ENCODE measurements around the gene NR3C1.

NR3C1 gene

DNA sequence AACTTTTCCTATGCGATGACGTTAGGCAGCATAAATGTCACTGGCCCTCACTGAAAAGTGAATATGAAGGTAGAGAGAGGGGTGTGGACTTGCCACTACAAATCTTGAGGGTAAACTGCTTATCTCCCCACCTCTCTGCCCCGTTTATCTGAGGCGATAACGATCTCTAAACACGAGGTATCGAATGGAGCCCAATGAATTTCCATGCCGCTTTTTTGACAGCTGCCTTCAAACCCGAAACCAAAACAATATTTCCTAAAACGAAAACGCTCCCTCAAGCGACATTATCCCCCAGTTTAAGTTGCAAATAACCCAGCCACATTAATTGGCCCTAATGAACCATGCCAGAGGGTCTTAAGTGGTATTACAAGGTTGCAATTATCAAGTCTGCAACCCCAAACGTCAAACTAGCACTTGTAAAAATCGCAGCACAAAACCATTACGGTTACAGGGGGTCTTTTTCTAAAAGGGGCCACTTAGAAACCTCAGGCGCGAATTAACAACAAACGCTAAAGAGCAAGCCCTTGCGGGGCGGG, 1.4 kb downstream of the NR3C1 start:
- no peak for TF ChIP-seq EZH2phosphoT487 (conservative IDR thresholded peaks at IDR 0.05; ENCODE audit: low read length)
- TF ChIP-seq, protein P1, sequence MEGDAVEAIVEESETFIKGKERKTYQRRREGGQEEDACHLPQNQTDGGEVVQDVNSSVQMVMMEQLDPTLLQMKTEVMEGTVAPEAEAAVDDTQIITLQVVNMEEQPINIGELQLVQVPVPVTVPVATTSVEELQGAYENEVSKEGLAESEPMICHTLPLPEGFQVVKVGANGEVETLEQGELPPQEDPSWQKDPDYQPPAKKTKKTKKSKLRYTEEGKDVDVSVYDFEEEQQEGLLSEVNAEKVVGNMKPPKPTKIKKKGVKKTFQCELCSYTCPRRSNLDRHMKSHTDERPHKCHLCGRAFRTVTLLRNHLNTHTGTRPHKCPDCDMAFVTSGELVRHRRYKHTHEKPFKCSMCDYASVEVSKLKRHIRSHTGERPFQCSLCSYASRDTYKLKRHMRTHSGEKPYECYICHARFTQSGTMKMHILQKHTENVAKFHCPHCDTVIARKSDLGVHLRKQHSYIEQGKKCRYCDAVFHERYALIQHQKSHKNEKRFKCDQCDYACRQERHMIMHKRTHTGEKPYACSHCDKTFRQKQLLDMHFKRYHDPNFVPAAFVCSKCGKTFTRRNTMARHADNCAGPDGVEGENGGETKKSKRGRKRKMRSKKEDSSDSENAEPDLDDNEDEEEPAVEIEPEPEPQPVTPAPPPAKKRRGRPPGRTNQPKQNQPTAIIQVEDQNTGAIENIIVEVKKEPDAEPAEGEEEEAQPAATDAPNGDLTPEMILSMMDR (IDR thresholded peaks at IDR 0.05; ENCODE audit: insufficient read depth, low read length, poor library complexity, severe bottlenecking), result no peak
- Histone ChIP-seq H3K9ac (ENCODE audit: low read length) (peak overlapping the region; percentile 88), H3K4me2 (ENCODE audit: low read depth, low read length, poor library complexity, severe bottlenecking) (peak overlapping the region; percentile 85), H3K4me3 (ENCODE audit: insufficient read depth, low read length, poor library complexity, severe bottlenecking) (peak overlapping the region; percentile 65), H3K9me3 (ENCODE audit: insufficient read depth, low read length) (no peaks in the 10 kb centered on the region), H3K27me3 (ENCODE audit: low read length) (no peaks in the 10 kb centered on the region), H3K27ac (ENCODE audit: low read depth, low read length) (peak overlapping the region; percentile 97), H4K20me1 (ENCODE audit: low read depth, low read length) (peaks cover 10% of the 10 kb centered on the region; the same call in 1 of the 2 replicates), H3F3A (ENCODE audit: insufficient read depth) (peaks cover 29% of the 10 kb centered on the region), H3K36me3 (ENCODE audit: low read length) (peaks cover 12% of the 10 kb centered on the region; the same call in 1 of the 2 replicates), H3K79me2 (ENCODE audit: insufficient read depth, low read length) (peaks cover 69% of the 10 kb centered on the region), H2AFZ (ENCODE audit: low read depth, low read length, severe bottlenecking) (no peak overlapping the region), H3K9me2 (replicated peaks; ENCODE audit: insufficient read depth, low read length) (no peaks in the 10 kb centered on the region)

DNA sequence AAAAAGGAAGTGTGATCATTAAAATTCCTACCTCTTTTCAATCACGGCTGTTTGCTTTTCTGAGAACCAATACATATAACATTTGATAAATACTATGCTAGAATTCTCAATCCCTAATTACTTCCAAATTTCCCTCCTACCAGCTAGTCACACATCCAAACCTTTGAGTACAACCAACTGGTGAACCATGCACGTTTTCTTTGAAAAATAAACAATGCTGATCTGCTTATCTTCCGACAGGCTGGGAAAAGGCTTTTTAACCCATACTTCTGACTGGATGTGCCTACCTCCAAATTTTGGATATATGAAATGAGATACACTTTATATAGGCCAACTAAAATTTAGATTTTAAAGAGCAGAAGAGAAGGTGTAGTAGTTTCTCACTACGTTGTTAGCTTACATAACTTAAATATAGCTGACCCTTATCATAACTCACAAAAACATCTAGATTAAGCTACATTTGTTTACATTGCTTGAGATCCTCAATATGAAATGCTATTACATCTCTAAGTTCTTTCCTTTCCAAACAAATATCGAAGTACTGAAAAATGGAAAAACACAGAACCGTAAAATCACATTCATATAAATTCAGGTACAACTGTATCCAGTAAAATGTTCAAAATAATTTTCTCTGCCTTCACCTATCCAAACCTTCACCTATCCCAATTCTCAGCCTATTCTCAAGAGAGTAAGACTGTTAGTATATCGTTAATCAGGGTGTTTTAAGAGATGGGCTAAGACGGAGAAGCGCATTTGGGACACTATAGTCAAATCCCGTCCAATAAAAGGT, 2.1 kb downstream of the NR3C1 start:
- Histone ChIP-seq H3K27ac (ENCODE audit: low read depth, low read length) (peak overlapping the region; percentile 97), H3K27me3 (ENCODE audit: low read length) (no peaks in the 10 kb centered on the region), H3F3A (ENCODE audit: insufficient read depth) (peaks cover 22% of the 10 kb centered on the region), H3K9me2 (replicated peaks; ENCODE audit: insufficient read depth, low read length) (no peaks in the 10 kb centered on the region), H3K4me3 (ENCODE audit: insufficient read depth, low read length, poor library complexity, severe bottlenecking) (peak overlapping the region; percentile 65), H3K79me2 (ENCODE audit: insufficient read depth, low read length) (peaks cover 74% of the 10 kb centered on the region), H3K9me3 (ENCODE audit: insufficient read depth, low read length) (no peaks in the 10 kb centered on the region), H4K20me1 (ENCODE audit: low read depth, low read length) (peaks cover 16% of the 10 kb centered on the region; the same call in 1 of the 2 replicates), H3K4me2 (ENCODE audit: low read depth, low read length, poor library complexity, severe bottlenecking) (peak overlapping the region; percentile 85), H3K9ac (ENCODE audit: low read length) (peak overlapping the region; percentile 88), H3K36me3 (ENCODE audit: low read length) (peaks cover 12% of the 10 kb centered on the region; the same call in 1 of the 2 replicates), H2AFZ (ENCODE audit: low read depth, low read length, severe bottlenecking) (no peak overlapping the region)
- no peak for TF ChIP-seq EZH2phosphoT487 (conservative IDR thresholded peaks at IDR 0.05; ENCODE audit: low read length)
- TF ChIP-seq, protein P1 (IDR thresholded peaks at IDR 0.05; ENCODE audit: insufficient read depth, low read length, poor library complexity, severe bottlenecking), result no peak

DNA sequence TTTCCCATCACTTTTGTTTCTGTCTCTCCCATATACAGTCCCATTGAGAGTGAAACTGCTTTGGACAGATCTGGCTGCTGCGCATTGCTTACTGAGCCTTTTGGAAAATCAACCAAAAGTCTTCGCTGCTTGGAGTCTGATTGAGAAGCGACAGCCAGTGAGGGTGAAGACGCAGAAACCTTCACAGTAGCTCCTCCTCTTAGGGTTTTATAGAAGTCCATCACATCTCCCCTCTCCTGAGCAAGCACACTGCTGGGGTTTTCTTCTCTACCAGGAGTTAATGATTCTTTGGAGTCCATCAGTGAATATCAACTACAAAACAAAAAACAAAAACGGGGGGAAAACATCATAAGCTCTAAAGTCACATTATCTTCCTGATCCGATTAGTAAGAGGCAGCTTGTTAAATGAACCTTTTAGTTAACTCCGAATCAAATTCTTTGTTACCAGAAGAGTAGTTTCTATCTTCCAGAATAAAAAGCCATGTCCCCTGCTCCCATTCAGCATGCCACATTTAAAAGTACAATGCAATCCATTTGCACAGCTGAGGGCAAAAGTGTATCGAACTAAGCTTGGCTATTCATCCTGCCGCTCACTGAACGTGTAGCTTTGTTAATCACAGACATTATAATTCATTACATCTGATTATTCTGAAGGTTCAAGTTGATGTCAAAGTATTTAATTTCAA, 2.8 kb downstream of the NR3C1 start:
- Histone ChIP-seq H2AFZ (ENCODE audit: low read depth, low read length, severe bottlenecking) (no peak overlapping the region), H3K4me2 (ENCODE audit: low read depth, low read length, poor library complexity, severe bottlenecking) (peak overlapping the region; percentile 85), H3K27ac (ENCODE audit: low read depth, low read length) (peak overlapping the region; percentile 97), H4K20me1 (ENCODE audit: low read depth, low read length) (peaks cover 23% of the 10 kb centered on the region), H3K9me3 (ENCODE audit: insufficient read depth, low read length) (no peaks in the 10 kb centered on the region), H3K9me2 (replicated peaks; ENCODE audit: insufficient read depth, low read length) (no peaks in the 10 kb centered on the region), H3K27me3 (ENCODE audit: low read length) (no peaks in the 10 kb centered on the region), H3F3A (ENCODE audit: insufficient read depth) (peaks cover 23% of the 10 kb centered on the region), H3K4me3 (ENCODE audit: insufficient read depth, low read length, poor library complexity, severe bottlenecking) (peak overlapping the region; percentile 65), H3K9ac (ENCODE audit: low read length) (peak overlapping the region; percentile 88), H3K79me2 (ENCODE audit: insufficient read depth, low read length) (peaks cover 78% of the 10 kb centered on the region), H3K36me3 (ENCODE audit: low read length) (peaks cover 12% of the 10 kb centered on the region; the same call in 1 of the 2 replicates)
- TF ChIP-seq, protein P1 (IDR thresholded peaks at IDR 0.05; ENCODE audit: insufficient read depth, low read length, poor library complexity, severe bottlenecking), result no peak
- TF ChIP-seq EZH2phosphoT487 (conservative IDR thresholded peaks at IDR 0.05; ENCODE audit: low read length), result no peak
